Glomerular visceral epithelial cell (primary cell): ENCODE measurements around the gene IKZF2.

Experiments used
- DNase-seq: peaks from one replicate; pipeline ENCODE4 v3.0.0-alpha.2; 2016; ENCODE audit errors: extremely low spot score

Gene IKZF2

GRCh38 chr2:213101109-213101508 is 50.3 kb downstream of the IKZF2 start:
- DNase-seq: no peak

- DNase-seq: no peak
Observed at GRCh38 chr2:213098612-213099011, 52.8 kb downstream of the IKZF2 start.

DNA sequence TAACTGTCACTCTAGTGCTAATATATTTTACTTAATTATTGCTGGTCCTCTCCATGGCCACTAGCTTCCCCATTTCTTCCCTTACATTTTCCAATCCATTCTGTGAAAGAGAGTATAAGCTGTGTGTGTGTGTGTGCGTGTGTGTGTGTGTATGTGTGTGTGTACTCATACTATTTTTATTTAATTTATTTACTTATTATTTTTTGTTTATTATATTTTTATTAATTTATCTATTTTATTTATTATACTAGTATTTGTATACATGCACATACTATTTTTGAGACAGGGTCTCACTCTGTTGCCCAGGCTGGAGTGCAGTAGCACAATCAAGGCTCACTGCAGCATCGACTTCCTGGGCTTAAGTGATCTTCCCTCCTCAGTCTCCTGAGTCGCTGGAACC is 59.6 kb downstream of the IKZF2 start:
- DNase-seq: no peak

- no peak for DNase-seq
Observed at GRCh38 chr2:213090772-213091171, 60.6 kb downstream of the IKZF2 start.

DNA sequence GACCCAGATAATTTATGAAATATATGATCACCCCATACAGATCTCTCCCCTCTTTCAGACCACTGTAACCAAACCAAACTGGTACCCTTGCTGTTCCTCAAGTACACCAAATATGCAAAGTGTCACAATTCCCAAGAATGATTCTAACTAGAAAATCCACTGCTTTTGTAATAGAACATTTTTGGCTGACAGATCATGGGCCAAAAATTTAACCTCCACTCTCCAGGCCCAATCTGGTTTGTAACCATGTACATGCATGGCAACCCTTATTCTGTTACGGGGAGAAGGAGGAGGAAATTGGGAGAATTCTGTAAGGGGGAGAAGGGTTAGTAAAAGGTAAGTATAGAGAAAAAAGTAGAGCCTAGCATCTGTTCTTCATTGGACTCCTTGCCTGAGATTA is 62.0 kb downstream of the IKZF2 start:
- no peak for DNase-seq

GRCh38 chr2:213087040-213087439 is 64.4 kb downstream of the IKZF2 start:
- no peak for DNase-seq

DNA sequence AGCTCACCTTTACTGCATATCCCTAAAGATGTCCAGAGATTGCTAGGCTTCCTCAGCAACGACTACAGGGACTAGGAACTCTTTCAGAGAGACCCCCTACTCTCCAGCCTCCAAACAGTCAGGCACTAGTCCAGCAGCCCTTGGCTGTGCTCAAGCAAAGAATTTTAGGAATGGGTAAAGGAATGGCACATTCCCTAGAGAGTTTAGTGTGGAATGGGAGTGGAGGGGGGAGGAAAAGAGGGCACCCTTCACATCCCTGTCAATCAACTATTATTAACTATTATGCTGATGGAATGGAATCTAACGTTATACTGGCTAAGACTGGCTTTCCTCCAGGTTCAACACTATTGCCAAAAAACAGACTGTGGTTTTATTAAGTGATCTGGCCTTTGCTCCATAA is 64.8 kb downstream of the IKZF2 start:
- no peak for DNase-seq

DNA sequence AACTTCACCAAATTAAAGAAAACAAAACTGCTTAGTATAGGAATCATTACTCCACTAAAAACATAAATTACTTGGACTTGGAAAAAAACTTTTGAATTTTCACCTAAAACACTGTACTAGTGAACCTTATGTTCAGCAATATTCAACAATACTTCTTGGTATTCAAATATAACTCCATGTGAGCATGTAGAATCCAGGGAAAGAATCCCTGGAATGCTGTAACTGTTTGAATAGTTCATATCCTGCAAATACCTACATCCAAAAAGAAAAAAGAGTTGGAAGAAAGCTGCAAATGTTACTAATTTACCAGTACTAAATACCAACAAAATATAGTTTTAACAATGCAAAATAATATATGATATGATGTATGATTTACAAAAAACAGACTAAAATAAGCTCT is 65.4 kb downstream of the IKZF2 start:
- no peak for DNase-seq

GRCh38 chr2:213085538-213085937 is 65.9 kb downstream of the IKZF2 start:
- no peak for DNase-seq

DNA sequence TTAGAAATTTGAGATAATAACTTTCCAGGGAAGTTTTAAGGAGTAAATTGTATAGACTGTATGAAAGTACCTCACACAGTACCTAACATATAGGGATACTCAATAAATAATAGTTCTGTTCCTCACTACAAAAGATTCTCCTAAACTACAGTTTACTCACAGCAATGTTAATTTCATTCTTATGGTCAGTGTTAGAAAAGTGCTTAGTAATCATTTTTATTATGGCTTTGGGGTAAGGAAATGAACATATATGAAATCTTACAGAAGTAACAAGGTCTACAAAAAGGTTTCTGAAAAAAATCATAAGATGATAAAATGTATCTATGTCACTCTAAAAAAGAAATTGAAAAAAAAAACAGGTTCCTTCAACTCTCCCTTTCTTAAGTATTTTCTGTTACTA is 67.2 kb downstream of the IKZF2 start:
- no peak for DNase-seq

DNA sequence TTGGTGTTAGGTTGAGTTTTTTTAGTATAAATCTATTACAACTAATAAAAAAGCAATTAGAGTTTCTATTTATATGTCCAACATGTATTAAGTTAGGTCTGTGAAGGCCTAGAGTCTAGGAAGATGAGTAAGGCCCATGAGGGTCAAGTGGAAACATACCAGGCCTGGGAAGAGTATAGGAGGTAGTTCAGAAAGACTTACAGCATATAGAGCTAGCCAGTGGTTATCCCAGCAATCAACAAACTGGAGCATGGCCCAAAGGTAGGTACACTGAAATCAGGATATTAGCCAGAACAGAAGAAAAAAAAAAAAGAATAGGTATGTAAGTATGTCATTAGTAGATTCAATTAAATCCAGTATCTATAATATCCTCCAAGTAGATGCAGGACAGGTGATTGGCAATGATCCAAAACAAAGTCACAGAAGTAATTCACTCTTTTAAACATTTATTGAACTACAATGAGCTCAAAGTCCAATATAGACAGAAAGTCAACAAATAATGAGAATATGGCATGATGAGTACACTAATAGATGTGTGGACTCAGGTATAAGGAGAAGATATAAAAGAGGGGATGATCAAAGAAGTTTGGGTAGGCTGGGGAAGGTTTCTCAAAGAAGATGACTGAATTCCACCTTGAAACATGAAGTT is 70.3 kb downstream of the IKZF2 start:
- no peak for DNase-seq

DNA sequence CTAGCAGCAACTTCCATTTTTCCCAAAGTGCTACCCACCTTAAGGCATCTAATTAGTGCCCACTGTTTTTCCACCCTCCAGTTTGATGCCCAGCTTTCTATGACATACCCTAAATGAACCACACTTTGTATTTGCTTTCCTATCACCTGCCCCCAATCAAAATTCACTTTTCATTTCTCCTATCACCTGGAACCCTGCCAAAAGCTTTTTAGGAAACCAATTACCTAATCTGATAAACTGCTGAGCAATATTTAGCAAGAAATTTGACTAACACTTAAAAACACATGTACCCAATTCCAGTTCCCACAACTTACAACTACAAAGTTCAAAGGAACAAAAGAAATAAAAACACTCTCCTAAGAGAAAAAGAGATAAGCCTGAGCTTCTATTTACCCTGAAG is 71.7 kb downstream of the IKZF2 start:
- DNase-seq: no peak

- DNase-seq: no peak
Observed at GRCh38 chr2:213078686-213079085, 72.7 kb downstream of the IKZF2 start.

GRCh38 chr2:213069531-213069930 is 81.9 kb downstream of the IKZF2 start:
- no peak for DNase-seq

- DNase-seq: no peak
Observed at GRCh38 chr2:213068676-213069359, 82.6 kb downstream of the IKZF2 start.

GRCh38 chr2:213067888-213068287 is 83.5 kb downstream of the IKZF2 start:
- DNase-seq: no peak

GRCh38 chr2:213066443-213066743 is 85.0 kb downstream of the IKZF2 start:
- no peak for DNase-seq

DNA sequence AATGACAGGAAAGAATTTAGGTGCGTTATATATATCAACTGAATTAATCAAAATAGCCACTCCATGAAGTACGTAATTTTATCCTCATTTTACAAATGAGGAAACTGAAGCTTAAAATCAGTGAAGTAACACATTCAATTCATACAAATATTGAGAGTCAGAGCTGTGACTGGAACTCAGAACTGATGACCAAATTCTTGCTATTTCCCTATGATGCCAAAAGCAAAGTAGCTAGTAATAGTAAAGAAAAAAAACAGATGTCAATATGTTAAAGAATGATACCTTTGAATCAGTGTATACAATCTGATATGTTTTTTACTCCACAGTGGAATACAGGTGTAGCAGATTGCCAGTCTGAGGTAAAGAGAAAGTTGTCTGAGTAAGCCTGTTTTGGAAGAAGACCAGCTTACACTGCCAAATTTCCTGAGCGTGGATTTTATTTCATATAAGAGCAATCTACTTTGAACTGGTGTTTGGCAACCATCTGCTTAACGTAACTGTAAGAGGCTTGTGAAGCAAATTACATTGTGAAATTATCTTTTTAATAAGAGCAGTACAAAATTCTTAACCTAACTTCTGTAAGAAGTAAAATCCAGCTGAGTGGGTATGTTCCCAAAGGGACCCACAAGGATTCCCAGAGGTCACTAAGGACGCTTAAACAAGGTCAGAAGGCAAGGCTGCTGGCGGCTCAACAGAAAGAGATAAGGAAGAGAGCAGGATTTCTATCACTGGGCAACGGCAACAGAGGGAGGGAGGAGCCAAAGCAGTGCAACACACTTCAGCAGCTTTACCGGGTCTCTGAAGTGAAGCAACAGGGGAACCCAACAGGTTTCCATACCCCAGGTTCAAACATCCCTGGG is 85.6 kb downstream of the IKZF2 start:
- peak; percentile 9 for DNase-seq

DNA sequence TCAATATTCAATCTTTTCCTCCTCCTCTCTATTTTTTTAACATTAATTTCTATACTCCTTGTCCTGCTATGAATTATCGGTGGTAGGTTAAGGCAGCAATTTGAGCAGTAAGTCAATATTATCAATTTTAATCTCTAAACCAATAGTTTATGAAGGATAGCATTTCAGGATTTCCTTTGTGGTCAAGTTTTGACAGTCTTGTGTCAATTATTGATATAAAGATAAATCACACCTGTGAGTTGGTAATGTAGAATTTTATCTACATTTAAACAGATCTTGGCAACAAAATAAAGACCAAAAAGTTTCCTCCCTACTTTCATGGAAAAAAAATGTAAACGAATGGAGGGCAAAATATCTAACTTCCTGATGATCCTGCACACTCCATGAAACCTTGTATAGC is 87.3 kb downstream of the IKZF2 start:
- no peak for DNase-seq

GRCh38 chr2:213057977-213058376 is 93.4 kb downstream of the IKZF2 start:
- no peak for DNase-seq

DNA sequence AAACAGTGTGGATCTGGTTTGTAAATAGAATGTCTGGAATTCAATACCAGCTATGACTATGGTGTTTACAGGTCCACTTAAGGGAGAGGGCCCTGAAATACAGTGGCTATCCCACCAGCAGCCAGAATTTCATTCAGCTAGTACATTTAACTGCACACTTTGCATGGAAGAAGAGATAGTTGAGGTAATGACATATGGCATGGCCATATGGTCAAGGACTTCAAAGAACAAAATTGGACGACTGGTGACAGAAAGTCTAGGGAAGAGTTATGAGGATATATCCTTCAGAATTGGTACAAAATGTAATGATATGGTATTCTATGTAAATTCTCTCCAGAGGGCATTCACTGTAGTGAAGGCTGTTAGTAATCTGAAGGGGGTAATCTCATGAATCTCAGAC is 105.0 kb downstream of the IKZF2 start:
- DNase-seq: no peak

- DNase-seq: no peak
Observed at GRCh38 chr2:213043566-213043965, 107.8 kb downstream of the IKZF2 start.

DNA sequence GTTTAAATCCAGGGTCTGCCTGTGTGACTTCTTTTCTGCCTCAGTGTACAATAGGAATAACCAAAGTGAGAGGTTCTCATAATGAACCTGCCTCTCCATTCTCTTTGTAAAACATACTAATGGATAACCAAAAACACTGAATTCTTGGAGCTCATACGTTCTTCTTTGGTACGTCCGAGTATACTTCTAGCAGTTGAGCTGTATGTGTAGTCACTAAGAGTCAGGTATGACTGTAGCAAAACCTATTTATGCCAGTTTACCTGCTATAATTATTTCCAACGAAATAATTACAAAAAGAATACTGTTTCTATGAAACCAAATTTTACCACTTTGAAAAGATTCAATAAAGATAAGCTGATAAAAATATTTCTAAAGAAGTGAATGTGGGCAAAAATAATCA is 109.2 kb downstream of the IKZF2 start:
- DNase-seq: no peak
